Fibroblast of skin of abdomen (primary cell): ENCODE data around the gene CMKLR1. TPM values are rescaled to one million over a fixed set of nuclear protein-coding genes. Genes with fewer than 3 reads are reported as not detected.

ENCODE experiments used
- DNase-seq: peaks from one replicate; pipeline ENCODE4 v3.0.0-alpha.2; 2013
- polyA plus RNA-seq, 2 experiments: library from polyadenylated mRNA; unstranded; fragments of 120-200 nt; gene quantifications; one replicate each; pipeline ENCODE4 v1.2.1, GENCODE V29; 2013; ENCODE audit not compliant: insufficient read length in 2 of 2

CMKLR1 gene, protein sequence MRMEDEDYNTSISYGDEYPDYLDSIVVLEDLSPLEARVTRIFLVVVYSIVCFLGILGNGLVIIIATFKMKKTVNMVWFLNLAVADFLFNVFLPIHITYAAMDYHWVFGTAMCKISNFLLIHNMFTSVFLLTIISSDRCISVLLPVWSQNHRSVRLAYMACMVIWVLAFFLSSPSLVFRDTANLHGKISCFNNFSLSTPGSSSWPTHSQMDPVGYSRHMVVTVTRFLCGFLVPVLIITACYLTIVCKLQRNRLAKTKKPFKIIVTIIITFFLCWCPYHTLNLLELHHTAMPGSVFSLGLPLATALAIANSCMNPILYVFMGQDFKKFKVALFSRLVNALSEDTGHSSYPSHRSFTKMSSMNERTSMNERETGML
- 0.27 TPM for polyA plus RNA-seq (2013, experiment 1 of 2; ENCODE audit: insufficient read length)
- polyA plus RNA-seq (2013, experiment 2 of 2; ENCODE audit: insufficient read length) = 0.20 TPM

DNA sequence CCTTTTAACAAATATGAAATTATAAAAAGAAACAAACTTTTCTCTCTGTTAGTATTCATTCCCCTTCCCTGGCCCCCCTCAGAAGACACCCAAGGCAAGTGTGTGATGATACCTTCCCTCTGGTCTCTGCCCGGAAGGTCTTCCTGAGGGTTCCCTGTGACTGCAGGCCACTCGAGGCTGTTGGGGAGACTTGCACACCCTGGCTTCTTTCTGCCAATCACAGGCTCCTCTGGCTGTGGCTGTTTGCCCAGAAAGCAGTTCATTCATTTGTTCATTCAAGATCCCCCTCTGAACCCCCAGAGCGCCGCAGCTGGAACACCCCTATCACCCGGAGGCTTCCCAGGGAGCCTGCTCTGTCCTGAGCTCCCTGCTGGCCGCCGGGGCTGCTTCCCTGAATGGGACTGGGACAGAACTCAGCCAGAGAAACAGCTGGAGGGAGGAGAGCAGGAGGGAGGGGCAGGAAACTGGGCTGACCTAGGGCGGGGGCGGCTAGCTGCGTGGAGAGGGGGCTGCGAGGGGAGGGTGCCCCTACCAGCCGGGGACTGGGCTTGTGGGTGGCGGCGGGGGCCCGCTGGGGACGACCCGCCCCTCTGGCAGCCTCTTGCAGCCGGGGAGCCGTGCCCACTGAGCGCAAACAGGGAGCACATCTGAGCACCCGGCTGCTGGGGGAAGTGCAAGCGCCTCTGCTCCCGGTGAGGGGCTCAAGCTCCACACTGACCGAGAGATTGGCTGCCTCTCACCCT is at the start of gene CMKLR1:
Gene CMKLR1 (minus strand): TSS at position 397 of the 743 bp plus-strand sequence. CDS start 45,720 bp downstream, outside the sequence.
- DNase-seq = no peak

DNA sequence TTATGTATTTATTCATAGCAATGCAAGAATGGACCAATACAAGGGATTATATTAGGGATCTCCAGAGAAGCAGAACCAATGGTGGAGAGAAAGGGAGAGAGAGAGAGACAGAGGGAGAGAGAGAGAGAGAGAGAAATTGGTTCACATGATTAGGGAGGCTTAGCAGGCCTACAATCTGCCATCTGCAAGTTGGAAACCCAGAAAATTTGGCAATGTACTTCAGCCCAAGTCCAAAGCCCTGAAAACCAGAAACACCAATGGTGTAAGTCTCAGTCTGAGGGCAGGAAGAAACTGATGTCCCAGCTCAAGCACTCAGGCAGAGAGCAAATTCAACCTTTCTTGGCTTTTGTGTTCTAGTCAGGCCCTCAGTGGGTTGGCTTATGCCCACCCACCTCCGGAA is 48.7 kb upstream of the CMKLR1 start:
- no peak for DNase-seq

DNA sequence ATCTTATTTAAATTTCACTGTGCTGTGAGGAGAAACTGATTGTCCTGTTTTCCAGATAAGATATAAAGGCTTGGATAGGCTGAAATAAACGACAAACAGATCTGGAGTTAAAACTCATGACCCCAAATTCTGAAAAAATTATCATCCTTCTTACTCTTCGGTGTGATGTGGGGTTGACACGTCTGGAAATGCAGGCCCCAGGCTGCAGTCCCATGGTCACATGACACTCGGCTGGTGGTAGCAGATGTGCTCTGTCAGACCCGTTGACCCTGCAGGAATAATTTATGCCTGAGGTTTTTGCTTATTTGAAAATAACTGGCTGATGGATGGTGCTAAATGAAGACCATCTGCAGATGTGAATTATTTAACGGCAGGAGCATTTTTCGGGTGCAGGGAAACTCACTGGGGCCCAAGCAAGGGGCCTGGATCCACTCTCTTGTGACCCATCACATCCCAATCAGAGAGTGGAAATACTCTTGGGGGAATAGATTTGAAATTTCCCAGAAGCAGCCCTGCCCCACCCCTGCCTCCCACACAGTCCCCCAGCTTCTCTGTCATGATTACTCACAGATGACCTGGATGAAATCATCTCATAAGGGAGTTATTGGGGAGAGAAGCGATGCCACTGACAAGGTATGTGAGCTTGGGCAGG is 47.7 kb upstream of the CMKLR1 start:
- peak; percentile 18 for DNase-seq

DNA sequence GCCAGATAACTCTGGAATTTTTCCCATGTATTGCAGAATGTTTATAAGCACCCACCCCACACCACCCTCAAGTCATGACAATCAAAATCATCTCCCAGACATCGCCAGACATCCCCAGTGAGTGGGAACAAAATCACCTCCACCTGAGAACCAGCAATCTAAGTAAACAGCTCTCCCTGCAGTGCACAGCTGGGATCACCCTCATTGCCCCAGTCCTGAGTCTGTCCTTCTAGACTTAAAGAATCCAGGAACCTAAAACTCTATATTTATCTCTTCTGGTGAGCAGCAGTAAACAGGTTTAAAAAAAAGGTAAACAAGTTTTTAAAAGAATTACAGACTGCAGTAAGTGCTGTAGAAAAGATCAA is 43.3 kb upstream of the CMKLR1 start:
- no peak for DNase-seq

DNA sequence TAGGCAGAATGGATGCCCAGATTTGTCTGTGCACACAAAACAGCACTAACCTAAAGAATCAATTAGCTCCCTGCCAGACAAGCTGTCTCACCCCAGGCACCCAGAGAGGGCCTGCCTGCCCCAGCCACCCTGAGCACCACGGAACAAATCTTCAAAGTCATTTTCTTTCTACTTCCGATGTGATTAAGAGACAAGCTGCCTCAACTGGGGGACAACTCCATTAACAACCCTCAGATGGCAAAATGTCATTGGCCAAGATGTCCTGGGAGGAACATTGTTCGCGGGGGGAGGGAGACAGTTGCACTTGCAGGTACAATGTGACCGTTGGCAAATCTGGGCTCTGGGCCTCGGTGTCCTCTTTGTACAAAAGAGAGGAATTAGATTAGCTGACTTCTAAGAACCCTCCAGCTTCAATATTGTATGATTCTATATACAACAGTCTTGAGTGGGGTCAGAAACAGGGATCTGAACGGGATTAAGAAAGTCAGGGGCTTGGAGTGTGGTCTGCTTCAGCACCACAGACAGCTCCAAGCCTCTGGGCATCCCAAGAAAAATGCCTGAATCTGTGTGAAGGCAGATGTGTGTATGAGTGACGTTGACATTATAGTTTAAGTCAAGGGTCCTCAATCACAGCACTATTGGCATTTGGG is 42.8 kb upstream of the CMKLR1 start:
- DNase-seq = peak; percentile 22

DNA sequence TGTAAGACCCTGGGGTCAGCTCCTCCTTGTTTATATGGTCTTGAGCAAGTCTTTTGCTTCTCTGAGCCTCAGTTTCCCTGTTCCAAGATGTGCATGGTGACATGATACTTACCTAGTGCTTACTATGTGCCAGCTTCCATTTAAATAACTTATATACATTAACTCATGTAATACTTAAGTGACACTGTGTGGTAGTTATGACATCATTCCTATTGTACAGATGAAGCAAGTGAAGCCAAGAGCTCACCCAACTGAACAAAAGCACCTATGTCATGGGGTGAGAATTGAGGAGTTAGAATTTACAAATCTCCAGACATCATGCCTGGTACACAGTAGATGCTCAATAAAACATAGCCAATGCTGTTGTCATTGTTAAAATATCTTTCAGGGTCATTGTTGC is 41.3 kb upstream of the CMKLR1 start:
- no peak for DNase-seq

DNA sequence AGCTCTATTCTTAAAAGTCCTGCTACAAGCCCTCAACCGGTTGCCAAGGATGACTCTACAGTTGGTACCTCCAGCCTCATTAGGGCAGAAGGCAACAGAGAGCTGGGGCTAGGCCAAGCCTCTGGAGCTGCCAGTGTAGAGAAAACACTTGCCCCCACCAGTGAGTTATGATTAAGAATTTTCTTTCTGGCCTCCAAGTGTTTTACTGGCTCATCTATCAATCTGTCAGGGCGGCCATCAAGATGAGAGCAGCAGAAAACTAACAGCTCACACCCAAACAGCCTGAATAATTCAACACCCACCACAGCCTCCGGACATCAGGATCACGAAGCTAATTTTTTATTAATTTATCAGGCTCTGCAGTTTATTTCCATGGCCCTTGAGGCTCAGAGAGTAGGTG is 40.7 kb upstream of the CMKLR1 start:
- no peak for DNase-seq

DNA sequence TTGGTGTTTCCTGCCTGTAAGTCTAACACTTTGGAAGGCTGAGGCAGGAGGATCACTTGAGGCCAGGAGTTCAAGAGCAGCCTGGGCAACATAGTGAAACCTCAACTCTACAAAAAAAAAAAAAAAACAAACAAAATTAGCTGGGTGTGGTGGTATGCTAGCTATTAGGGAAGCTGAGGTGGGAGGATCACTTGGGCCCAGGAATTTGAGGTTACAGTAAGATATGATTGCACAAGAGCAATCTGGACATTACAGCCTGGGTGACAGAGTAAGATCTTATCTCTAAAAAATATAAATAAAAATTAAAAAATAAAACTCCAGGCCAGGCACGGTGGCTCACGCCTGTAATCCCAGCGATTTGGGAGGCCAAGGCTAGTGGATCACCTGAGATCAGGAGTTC is 39.8 kb upstream of the CMKLR1 start:
- DNase-seq = no peak

DNA sequence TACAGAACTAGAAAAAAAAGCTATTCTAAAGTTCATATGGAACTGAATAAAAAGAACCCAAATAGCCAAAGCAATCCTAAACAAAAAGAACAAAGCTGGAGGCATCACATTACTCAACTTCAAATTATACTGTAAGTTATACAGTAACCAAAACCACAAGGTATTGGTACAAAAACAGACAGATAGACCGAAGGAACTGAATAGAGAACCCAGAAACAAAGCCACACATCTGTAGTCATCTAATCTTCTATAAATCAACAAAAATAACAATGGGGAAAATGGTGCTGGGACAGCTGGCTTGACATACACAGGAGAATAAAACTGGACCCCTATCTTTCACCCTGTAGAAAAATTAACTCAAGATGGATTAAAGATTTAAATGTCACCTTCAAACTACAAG is 38.1 kb upstream of the CMKLR1 start:
- no peak for DNase-seq

DNA sequence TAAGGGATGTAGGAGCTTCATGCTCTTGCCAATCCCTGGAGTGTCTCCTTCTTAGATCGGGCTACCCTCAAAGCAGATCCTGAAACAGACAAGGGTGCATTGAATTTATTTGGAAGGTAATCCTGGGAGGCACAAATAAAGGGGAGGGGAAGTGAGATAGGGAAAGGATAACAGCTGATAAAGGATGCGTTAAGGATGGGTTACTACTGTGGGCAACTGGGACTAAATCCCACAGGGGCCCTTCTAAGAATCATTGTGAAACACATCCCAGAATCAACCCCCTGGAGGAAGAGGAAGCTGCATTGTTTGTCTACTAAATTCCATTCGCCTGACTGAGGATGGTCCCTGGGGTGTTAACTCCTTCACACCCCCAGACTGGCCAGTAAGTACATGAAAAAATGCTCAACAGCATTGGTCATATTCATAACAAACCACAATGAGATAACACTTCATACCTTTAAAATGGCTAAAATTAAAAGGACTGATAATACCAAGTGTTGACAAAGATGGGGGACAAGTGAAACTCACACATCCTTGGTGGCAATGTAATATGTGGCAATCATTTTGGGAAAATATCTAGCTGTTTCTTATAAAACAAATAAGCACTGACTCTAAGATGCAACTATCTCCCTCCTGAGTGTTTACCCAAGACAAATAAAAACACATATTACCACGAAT is 37.0 kb upstream of the CMKLR1 start:
- no peak for DNase-seq

DNA sequence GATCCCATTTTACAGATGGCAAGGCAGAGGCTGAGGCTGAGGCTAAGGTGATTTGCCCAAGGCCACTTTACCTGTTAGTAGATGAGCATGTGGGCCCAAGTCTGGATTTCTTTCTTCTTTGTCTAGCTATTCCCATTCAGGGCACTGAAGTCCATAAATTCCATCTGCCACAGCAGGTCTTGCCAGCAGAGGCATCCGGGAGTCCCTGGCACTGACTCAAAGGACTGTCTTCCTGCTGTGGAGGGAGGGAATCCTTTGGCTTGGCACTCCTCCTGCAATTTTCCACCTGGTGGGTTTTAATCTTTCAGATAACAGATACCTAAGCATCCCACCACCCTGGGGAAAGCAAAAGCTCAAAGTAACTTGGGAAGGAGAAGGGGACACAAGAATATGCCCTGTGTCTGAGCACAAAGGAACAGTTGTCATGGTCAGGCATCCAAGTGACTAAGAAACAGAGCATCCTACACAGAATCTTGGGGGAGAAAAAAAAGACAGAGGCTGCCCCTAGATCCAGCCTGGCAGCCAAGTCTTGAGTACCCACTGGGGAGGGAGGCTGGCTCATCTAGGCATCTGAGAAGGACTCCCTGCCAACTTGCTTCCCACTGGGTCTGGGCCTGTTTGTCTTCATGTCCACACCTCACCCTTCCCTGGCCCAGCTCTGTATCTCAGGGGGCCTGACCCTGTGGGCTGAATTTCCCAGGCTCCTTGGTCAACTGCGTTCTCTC is 35.6 kb upstream of the CMKLR1 start:
- DNase-seq = no peak

DNA sequence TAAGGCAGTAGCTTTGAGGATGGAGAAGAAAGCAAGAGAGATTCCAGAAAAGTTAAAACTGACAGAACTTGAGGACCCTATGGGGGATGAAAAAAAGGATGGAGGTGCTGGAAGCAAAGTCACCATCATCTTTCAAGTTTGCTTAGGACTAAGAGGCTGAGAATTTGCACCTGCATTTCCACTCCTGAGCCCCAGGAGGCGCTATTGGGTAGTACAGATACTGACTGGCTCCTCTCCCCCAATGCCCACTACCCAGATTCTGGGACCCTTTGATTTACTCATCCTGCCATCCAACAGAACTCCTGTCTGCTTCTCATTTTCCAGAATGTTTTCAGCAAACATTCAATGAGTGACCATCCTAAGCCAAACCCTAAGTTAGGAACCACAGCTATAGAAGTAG is 34.0 kb upstream of the CMKLR1 start:
- no peak for DNase-seq

DNA sequence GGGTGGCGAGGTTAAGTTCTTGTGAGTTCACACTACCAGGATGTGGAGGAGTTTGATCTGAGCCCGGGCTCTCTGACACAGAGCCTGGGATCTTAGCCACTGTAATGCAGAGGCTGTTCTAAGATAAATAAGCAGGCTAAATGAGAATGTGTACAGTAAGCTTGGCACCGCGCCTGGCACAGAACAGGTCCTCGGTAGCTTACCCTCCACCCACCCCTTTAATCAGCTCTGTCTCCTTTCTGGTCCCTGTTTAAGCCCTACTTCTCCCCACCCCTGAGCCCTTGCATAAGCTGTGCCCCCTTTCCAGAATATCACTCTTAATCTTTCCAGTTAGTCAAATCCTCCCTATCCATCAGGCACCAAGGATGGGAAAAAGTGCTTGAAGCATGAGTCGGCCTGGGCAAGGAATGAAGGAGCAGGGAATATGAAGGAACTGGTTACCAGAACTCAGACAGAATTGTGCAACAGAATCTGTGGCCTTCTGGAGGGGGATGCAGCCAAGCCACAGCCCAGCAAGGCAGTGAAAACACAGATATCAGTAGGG is 32.8 kb upstream of the CMKLR1 start:
- DNase-seq = peak; percentile 79

DNA sequence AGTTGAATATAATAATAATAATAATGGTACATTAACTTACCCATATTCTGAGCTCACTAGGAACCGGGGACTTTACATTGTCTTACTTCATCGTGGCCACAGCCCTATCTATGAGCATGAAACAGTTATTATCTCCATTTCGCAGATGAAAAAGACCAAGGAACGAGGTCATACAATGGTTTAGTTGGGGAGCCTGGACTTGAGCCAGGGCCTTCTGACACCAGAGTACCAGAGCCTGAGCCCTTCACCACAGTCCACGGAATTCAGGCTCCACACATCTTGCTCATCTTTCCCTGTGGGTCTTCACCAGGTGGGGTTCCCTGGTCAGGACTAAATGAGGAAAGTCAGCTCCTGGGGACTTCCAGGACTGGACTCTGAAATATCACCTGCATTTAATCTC is 31.3 kb upstream of the CMKLR1 start:
- no peak for DNase-seq

DNA sequence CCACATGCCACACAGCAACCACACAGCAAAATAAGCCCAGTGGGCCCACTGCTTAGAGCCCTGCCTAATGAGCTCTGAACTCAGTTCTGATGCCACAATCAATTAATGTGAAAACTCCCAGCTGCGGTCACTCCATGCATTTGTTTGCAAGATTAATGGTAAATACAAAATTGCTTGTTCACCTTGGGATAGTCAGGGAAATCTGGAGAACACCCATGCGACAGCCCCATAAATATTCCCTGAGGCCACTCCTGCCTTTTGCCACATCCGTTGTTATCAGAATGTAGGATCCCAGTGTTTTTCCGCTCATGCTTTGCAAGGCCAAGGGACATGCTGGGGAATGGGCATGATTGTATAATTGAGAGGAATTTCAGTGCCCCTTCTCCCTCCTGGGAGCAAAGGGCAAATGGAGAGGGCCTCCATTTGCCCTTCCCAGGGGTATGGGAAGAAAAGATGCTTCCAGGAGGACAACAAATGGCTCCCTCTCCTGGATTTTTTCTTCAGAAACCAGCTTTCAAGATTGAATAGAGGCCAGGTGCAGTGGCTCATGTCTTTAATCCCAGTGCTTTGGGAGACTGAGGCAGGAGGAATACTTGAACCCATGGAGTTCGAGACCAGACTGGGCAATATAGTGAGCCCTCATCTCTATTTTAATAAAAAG is 30.8 kb upstream of the CMKLR1 start:
- no peak for DNase-seq

DNA sequence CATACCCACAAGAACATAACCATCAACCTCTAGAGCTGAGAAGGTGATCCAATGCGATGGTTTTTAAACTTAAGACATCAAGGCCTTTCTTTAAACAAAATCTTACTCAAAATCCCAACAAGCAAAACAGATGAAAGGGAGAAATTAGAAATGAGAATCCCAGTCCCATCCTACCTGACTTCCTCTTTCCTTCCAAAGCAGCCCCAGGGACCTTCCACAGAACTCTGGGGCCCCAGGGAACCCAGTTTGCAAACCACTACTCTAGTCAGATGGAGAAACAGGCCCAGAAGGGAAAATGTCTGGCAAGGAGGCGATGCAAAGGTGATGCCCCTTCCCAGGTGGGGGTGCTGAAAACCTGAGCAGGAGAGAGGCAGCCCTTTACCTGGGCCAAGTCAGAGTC is 29.0 kb upstream of the CMKLR1 start:
- no peak for DNase-seq

DNA sequence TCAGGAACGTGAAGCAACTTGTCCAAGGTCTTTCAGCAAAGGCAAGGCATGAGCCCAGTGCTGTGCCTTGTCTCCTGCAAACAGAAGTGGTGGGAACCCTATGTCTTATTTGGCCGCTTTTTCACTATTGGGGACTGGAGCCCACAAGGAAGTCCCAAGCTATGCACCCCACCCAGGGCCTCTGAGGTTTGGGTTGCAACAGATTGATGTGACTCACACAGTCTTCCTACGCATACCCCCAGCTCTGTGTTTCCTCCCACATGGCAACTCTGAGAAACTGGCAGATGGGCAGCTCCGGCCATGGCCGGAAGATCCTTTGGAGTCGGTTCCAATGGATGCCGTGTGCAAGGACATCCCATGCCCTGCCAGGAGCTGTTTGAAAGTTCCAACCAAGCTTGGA is 28.3 kb upstream of the CMKLR1 start:
- peak; percentile 27 for DNase-seq

DNA sequence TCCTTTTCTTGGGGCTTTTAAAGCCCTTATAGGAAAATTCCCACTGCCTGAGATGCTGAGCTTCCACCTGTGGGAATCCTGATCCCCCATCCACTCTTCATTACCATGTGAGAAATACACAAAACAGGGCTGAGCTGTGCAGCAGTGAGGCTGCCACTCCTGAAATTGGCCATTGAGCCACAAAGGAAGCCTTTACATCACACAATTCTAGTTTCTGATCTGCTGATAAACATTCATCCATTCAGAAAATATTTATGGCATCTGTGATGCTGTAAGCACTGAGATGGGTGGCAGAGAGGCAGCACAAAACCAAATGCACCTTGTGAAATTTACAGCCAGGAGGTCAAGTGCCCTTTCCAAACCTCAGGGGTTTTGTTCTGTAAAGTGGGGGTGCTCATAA is 26.2 kb upstream of the CMKLR1 start:
- DNase-seq = no peak

DNA sequence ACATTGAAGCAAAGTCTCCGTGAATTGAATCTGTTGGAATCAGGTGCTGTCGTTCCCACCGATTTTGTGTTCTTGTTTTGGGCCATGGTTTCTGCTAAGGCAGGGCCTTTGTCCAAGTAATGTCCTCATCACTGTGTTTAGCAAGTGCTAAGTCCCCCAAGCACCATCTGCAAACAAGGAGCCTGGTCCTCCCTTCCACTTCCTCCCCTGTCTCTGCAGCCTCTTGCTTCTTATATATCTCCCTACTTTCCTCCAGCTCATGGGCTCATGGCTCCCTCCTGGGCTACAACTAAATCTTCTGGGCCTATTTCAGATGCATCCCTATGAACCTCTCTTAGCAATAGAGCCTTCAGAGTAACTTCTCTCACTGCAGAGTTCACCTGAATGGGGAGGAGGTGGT is 25.8 kb upstream of the CMKLR1 start:
- no peak for DNase-seq

DNA sequence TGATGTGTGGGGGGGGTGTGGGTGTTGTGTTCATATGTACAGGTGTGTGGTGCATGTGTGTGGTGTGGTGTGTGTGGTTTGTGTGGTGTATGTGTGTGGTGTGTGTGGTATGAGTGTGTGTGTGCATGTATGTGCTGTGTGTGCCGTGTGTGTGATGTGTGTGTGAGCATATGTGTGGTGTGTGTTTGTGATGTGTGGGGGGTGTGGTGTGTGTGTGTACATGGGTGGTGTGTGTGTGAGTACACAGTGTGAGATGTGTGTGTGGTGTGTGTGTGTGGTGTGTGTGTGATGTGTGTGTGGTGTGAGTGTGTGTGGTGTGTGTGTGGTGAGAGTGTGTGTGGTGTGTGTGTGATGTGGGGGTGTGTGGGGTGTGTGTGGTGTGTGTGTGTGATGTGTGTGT is 24.5 kb upstream of the CMKLR1 start:
- no peak for DNase-seq

DNA sequence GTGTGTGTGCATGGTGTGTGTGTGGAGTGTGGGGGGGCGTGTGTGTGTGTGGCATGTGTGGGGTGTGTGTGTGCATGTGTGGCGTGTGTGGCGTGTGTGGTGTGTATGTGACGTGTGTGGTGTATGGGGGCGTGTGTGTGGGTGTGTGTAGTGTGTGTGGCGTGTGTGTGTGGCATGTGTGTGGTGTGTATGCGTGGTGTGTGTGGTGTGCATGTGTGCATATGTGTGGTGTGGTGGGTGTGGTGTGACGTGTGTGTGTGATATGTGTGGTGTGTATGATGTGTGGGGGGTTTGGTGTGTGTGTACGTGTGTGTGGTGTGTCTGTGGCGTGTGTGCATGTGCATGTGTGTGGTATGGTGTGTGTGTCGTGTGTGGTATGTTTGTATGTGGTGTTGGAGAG is 24.1 kb upstream of the CMKLR1 start:
- no peak for DNase-seq
